SK-N-SH (cell line): Measurements from ENCODE around the gene SPACA9.

Experiments used
- CTCF ChIP-seq: fragments of 200-600 bp; sonication (generic); IDR thresholded peaks from 2 replicates; pipeline ENCODE4 v1.6.1; 2017; ENCODE audit warnings: antibody characterized with exemption, mild to moderate bottlenecking, moderate library complexity
- EP300 ChIP-seq, 2 experiments: IDR thresholded peaks; 2 replicates each; pipeline versions ENCODE4 v1.4.0 to v1.6.1; 2012; ENCODE audit warnings: borderline replicate concordance in 1 of 2, low read depth in 1 of 2, low read length in 1 of 2
- MAX ChIP-seq: IDR thresholded peaks from 2 replicates; pipeline ENCODE4 v1.4.0; 2012; ENCODE audit warnings: low read depth
- PBX3 ChIP-seq: IDR thresholded peaks from 2 replicates; pipeline ENCODE4; 2012
- POLR2AphosphoS5 ChIP-seq: IDR thresholded peaks from 2 replicates; pipeline ENCODE4 v1.6.1; 2012; ENCODE audit warnings: low read depth, low read length

- no peak for TF ChIP-seq CTCF
- no peak for TF ChIP-seq PBX3
- TF ChIP-seq MAX = no peak
- no peak for TF ChIP-seq EP300 (IDR thresholded peaks at IDR 0.05; ENCODE audit: borderline replicate concordance in 1 of 2, low read depth in 1 of 2, low read length in 1 of 2)
- no peak for TF ChIP-seq POLR2AphosphoS5
Measured at GRCh38 chr9:132846918-132847515, 31.7 kb upstream of the SPACA9 start.
